Tibial artery (tissue), 4 donors: ENCODE data around the gene AFG1L.

Source experiments
- DNase-seq, 2 donors: peaks; one replicate each; pipeline ENCODE4 v3.0.0-alpha.2; 2019
- H3K27ac ChIP-seq, 2 donors: fragments of 200-600 bp; sonication (generic) in 1 of 2; 1 replicate in 1 of 2; 2 replicates in 1 of 2; pipeline ENCODE4 v1.5.1; 2018 to 2019; ENCODE audit warnings: mild to moderate bottlenecking in 1 of 2
- H3K27me3 ChIP-seq, 2 donors: fragments of 200-600 bp; sonication (generic) in 1 of 2; one replicate each; pipeline versions ENCODE4 v1.5.1 to v1.6.0; 2016 to 2019
- H3K36me3 ChIP-seq, 3 donors: fragments of 200-600 bp; sonication (generic) in 2 of 3; one replicate each; pipeline ENCODE4 v1.5.1; 2016 to 2019; ENCODE audit warnings: mild to moderate bottlenecking in 2 of 3
- H3K4me1 ChIP-seq, 4 donors: fragments of 200-600 bp; sonication (generic) in 2 of 4; 1 replicate in 3 of 4; 2 replicates in 1 of 4; pipeline ENCODE4 v1.5.1; 2016 to 2019
- H3K4me3 ChIP-seq, 2 donors: fragments of 200-600 bp; sonication (generic) in 1 of 2; 1 replicate in 1 of 2; 2 replicates in 1 of 2; pipeline ENCODE4 v1.5.1; 2018 to 2019; ENCODE audit warnings: mild to moderate bottlenecking in 2 of 2
- H3K9me3 ChIP-seq, 3 donors: fragments of 200-600 bp; sonication (generic) in 1 of 3; one replicate each; pipeline ENCODE4 v1.5.1; 2016 to 2019
- intact Hi-C: fragments of 100-400 bp; cut with DNase I; formaldehyde crosslinking; loops from one replicate; pipeline ENCODE4 v1.15.0; 2023; ENCODE audit warnings: low total_unique reads
- TF ChIP-seq, protein P1 (sequence below), 2 experiments: fragments of 200-600 bp in 1 of 2; fragments of 450-650 bp in 1 of 2; IDR thresholded peaks; one replicate each; pipeline ENCODE4 v1.5.1; 2017 to 2019; ENCODE audit warnings: antibody characterized with exemption in 2 of 2, mild to moderate bottlenecking in 1 of 2, moderate library complexity in 1 of 2

The AFG1L gene

GRCh38 chr6:108363113-108363512 is 68.3 kb downstream of the AFG1L start:
- Histone ChIP-seq H3K9me3 (no peaks in the 10 kb centered on the region), H3K36me3 (peaks cover 0 to 12% (median 4%) of the 10 kb centered on the region in 3 donors), H3K27ac (no peak overlapping the region), H3K4me1 (no peaks in the 10 kb centered on the region), H3K27me3 (no peaks in the 10 kb centered on the region), H3K4me3 (no peak overlapping the region)
- intact Hi-C loops: no loop called here
- TF ChIP-seq, protein P1, sequence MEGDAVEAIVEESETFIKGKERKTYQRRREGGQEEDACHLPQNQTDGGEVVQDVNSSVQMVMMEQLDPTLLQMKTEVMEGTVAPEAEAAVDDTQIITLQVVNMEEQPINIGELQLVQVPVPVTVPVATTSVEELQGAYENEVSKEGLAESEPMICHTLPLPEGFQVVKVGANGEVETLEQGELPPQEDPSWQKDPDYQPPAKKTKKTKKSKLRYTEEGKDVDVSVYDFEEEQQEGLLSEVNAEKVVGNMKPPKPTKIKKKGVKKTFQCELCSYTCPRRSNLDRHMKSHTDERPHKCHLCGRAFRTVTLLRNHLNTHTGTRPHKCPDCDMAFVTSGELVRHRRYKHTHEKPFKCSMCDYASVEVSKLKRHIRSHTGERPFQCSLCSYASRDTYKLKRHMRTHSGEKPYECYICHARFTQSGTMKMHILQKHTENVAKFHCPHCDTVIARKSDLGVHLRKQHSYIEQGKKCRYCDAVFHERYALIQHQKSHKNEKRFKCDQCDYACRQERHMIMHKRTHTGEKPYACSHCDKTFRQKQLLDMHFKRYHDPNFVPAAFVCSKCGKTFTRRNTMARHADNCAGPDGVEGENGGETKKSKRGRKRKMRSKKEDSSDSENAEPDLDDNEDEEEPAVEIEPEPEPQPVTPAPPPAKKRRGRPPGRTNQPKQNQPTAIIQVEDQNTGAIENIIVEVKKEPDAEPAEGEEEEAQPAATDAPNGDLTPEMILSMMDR (IDR thresholded peaks at IDR 0.05): no peak
- DNase-seq: no peak

DNA sequence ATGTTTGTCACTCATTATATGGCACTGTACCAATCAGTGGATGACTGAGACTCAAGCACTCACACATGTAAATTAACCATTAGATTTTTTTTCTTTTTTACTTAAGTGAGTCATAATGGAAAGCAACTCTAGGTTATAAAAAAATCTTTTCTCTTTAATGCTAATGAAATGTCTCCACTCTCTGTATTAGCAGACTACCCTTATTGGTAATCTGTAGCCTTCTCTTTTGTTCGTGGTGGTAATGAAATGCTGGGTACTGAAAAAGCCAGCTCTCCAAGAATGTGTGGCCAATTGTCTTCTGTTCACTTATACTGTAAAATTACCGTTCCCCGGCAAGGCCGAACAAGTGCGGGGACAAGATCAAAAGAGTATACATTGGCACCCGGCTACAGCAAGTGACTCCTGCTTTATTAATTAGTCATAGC is 69.0 kb downstream of the AFG1L start:
- Histone ChIP-seq H3K9me3 (no peaks in the 10 kb centered on the region), H3K27me3 (no peaks in the 10 kb centered on the region), H3K27ac (no peak overlapping the region), H3K4me3 (no peak overlapping the region), H3K4me1 (no peaks in the 10 kb centered on the region), H3K36me3 (peaks cover 0 to 6% (median 0%) of the 10 kb centered on the region in 3 donors)
- intact Hi-C loops: no loop called here
- TF ChIP-seq, protein P1 (IDR thresholded peaks at IDR 0.05): no peak
- no peak for DNase-seq

- intact Hi-C loops: no loop called here
- Histone ChIP-seq H3K27ac (no peak overlapping the region), H3K4me3 (no peak overlapping the region), H3K27me3 (no peaks in the 10 kb centered on the region), H3K4me1 (no peaks in the 10 kb centered on the region), H3K36me3 (peaks cover 0 to 5% (median 0%) of the 10 kb centered on the region in 3 donors), H3K9me3 (no peaks in the 10 kb centered on the region)
- TF ChIP-seq, protein P1 (IDR thresholded peaks at IDR 0.05): no peak
- no peak for DNase-seq
Observed at GRCh38 chr6:108364470-108364869, 69.6 kb downstream of the AFG1L start.

GRCh38 chr6:108365478-108365877 is 70.6 kb downstream of the AFG1L start:
- intact Hi-C loops: no loop called here

DNA sequence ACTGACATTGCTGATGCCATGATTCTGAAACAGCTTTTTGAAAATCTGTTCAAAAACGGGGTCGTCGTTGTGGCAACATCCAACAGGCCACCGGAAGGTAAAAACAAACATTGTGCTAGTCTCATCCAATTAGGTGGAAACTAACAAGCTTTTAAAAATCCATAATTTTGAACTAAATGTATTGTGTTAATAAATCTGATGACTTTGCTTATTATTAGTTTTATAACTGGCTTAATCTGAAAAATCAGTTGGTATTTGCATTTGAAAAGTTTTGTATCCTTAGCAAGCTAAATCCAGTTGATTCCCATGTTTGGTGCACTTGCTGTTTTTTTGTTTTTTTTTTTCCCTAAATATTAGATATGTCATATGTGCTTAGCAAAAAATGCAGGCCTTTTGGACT is 71.4 kb downstream of the AFG1L start:
- Histone ChIP-seq H3K4me1 (no peaks in the 10 kb centered on the region), H3K27me3 (no peaks in the 10 kb centered on the region), H3K9me3 (no peaks in the 10 kb centered on the region), H3K36me3 (no peaks in the 10 kb centered on the region), H3K4me3 (no peak overlapping the region), H3K27ac (no peak overlapping the region)
- no peak for DNase-seq
- TF ChIP-seq, protein P1 (IDR thresholded peaks at IDR 0.05): no peak
- intact Hi-C loops: no loop called here

More at GRCh38 chr6:108365478-108365877, 70.6 kb downstream of the AFG1L start:
- H3K4me3 ChIP-seq: no peak overlapping the region
- peaks cover 0 to 5% (median 0%) of the 10 kb centered on the region in 3 donors for H3K36me3 ChIP-seq
- no peaks in the 10 kb centered on the region for H3K27me3 ChIP-seq
- DNase-seq: no peak
- no peak overlapping the region for H3K27ac ChIP-seq
- no peaks in the 10 kb centered on the region for H3K9me3 ChIP-seq
- H3K4me1 ChIP-seq: no peaks in the 10 kb centered on the region
- TF ChIP-seq, protein P1 (IDR thresholded peaks at IDR 0.05): no peak
